Astrocyte (in vitro differentiated cells and primary cell): Measurements from ENCODE around the gene NMU. TPM values are rescaled to one million over a fixed set of nuclear protein-coding genes. Genes with fewer than 3 reads are reported as not detected.

Experiments
- DNase-seq: peaks from one replicate; pipeline ENCODE4 v3.0.0-alpha.2; 2010; ENCODE audit warnings: low read depth
- FAIRE-seq: peaks from 2 replicates; lab custom pipeline; 2011; peaks lifted over from hg19 to GRCh38; lab: Jason Lieb, UNC
- H2AFZ ChIP-seq: 2 replicates; pipeline ENCODE4 v1.6.0; 2012; ENCODE audit warnings: low read depth, low read length, inconsistent platforms
- H3K27ac ChIP-seq: 2 replicates; pipeline ENCODE4 v1.5.1; 2011; ENCODE audit warnings: low read depth, low read length, inconsistent platforms
- H3K27me3 ChIP-seq: 2 replicates; pipeline ENCODE4 v1.6.0; 2011; ENCODE audit warnings: low read length, inconsistent platforms; ENCODE audit not compliant: insufficient read depth
- H3K36me3 ChIP-seq: 2 replicates; pipeline ENCODE4 v1.5.1; 2011; ENCODE audit warnings: low read length, inconsistent platforms; ENCODE audit not compliant: insufficient read depth
- H3K4me1 ChIP-seq: 2 replicates; pipeline ENCODE4 v1.5.1; 2011; ENCODE audit warnings: low read length, inconsistent platforms; ENCODE audit not compliant: insufficient read depth
- H3K4me2 ChIP-seq: 2 replicates; pipeline ENCODE4 v1.6.0; 2012; ENCODE audit warnings: low read length, inconsistent platforms
- H3K4me3 ChIP-seq: 2 replicates; pipeline ENCODE4 v1.5.1; 2011; ENCODE audit warnings: low read depth, mild to moderate bottlenecking, low read length, inconsistent platforms; ENCODE audit not compliant: insufficient read depth
- H3K79me2 ChIP-seq: 2 replicates; pipeline ENCODE4 v1.6.0; 2012; ENCODE audit warnings: mild to moderate bottlenecking, low read length, inconsistent platforms; ENCODE audit not compliant: insufficient read depth
- H3K9ac ChIP-seq: 2 replicates; pipeline ENCODE4 v1.6.0; 2012; ENCODE audit warnings: mild to moderate bottlenecking, low read length, inconsistent platforms
- H3K9me3 ChIP-seq: 2 replicates; pipeline ENCODE4 v1.5.1; 2012; ENCODE audit warnings: low read depth, mild to moderate bottlenecking, low read length, inconsistent platforms; ENCODE audit not compliant: insufficient read depth
- H4K20me1 ChIP-seq: 2 replicates; pipeline ENCODE4 v1.6.0; 2012; ENCODE audit warnings: low read length, inconsistent platforms; ENCODE audit not compliant: insufficient read depth
- H3K27ac Mint-ChIP-seq: one replicate; pipeline ENCODE4 v1.8.0; 2021; ENCODE audit warnings: mild to moderate bottlenecking, mixed read lengths; ENCODE audit not compliant: unreplicated experiment
- H3K27me3 Mint-ChIP-seq: one replicate; pipeline ENCODE4 v1.8.0; 2021; ENCODE audit warnings: low read depth, mixed read lengths; ENCODE audit not compliant: unreplicated experiment
- H3K36me3 Mint-ChIP-seq: one replicate; pipeline ENCODE4 v1.8.0; 2021; ENCODE audit warnings: low read depth, mixed read lengths; ENCODE audit not compliant: unreplicated experiment
- H3K4me1 Mint-ChIP-seq: one replicate; pipeline ENCODE4 v1.8.0; 2021; ENCODE audit warnings: low read depth, mixed read lengths; ENCODE audit not compliant: unreplicated experiment
- H3K4me3 Mint-ChIP-seq: one replicate; pipeline ENCODE4 v1.8.0; 2021; ENCODE audit warnings: mild to moderate bottlenecking, moderate library complexity, mixed read lengths; ENCODE audit not compliant: unreplicated experiment
- H3K9me3 Mint-ChIP-seq: one replicate; pipeline ENCODE4 v1.8.0; 2021; ENCODE audit warnings: mild to moderate bottlenecking, mixed read lengths; ENCODE audit not compliant: unreplicated experiment
- EZH2 ChIP-seq: IDR thresholded peaks from 2 replicates; pipeline ENCODE4 v1.6.1; 2012; ENCODE audit warnings: mild to moderate bottlenecking, low read length, inconsistent platforms; ENCODE audit not compliant: insufficient read depth
- total RNA-seq: library from RNA; stranded (reverse); gene quantifications from 2 replicates; pipeline ENCODE4 v1.2.1, GENCODE V29; 2021
- TF ChIP-seq, protein P1 (sequence below): IDR thresholded peaks from 2 replicates; pipeline ENCODE4 v1.5.1; 2011; ENCODE audit warnings: low read depth, mild to moderate bottlenecking, inconsistent platforms, low read length, moderate library complexity; ENCODE audit not compliant: insufficient read depth

Gene NMU
- total RNA-seq, 1 donor from 2014 or later, result 0.61 TPM

DNA sequence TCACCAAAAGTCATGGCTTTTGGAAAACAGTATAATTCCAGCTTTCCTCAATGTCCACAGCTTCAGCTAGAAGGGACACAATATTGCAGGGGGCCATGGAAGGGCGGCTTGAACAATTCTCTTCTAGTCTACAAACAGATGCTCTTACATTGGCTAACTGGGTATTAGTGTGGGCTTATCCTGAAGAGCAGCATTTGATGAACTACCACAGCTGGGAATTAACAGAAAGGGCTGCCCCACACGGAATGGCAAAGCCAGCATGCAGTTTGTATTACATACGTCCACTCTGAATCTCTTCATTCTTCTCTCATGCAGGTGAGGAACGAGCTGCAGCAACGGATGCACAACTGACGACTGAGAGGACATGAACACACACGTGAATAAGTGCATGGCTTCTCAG, 31.1 kb downstream of the NMU start:
- Histone ChIP-seq H3K9ac (no peak overlapping the region), H3K4me1 (no peaks in the 10 kb centered on the region), H3K27me3 (no peaks in the 10 kb centered on the region), H3K36me3 (no peaks in the 10 kb centered on the region), H3K9me3 (no peaks in the 10 kb centered on the region), H2AFZ (no peak overlapping the region), H3K4me2 (no peak overlapping the region), H3K79me2 (no peaks in the 10 kb centered on the region), H3K27ac (no peak overlapping the region), H4K20me1 (no peaks in the 10 kb centered on the region), H3K4me3 (no peak overlapping the region)
- Mint-ChIP-seq H3K36me3 (no peaks in the 10 kb centered on the region), H3K4me3 (no peak overlapping the region), H3K9me3 (no peaks in the 10 kb centered on the region), H3K4me1 (peaks cover 5% of the 10 kb centered on the region), H3K27me3 (no peaks in the 10 kb centered on the region), H3K27ac (no peak overlapping the region)
- no peak for FAIRE-seq
- no peak for TF ChIP-seq EZH2
- no peak for DNase-seq

GRCh38 chr4:55600640-55601039, 35.5 kb downstream of the NMU start:
- Histone ChIP-seq H3K9ac (no peak overlapping the region), H3K36me3 (no peaks in the 10 kb centered on the region), H3K79me2 (no peaks in the 10 kb centered on the region), H4K20me1 (no peaks in the 10 kb centered on the region), H3K27ac (no peak overlapping the region), H3K27me3 (no peaks in the 10 kb centered on the region), H3K9me3 (no peaks in the 10 kb centered on the region), H3K4me1 (no peaks in the 10 kb centered on the region), H2AFZ (no peak overlapping the region), H3K4me3 (no peak overlapping the region), H3K4me2 (no peak overlapping the region)
- H3K4me1 Mint-ChIP-seq, result no peaks in the 10 kb centered on the region
- H3K4me3 Mint-ChIP-seq, result no peak overlapping the region
- FAIRE-seq (no peak), DNase-seq (no peak)
- H3K9me3 Mint-ChIP-seq, result no peaks in the 10 kb centered on the region
- H3K36me3 Mint-ChIP-seq, result no peaks in the 10 kb centered on the region
- TF ChIP-seq, protein P1, sequence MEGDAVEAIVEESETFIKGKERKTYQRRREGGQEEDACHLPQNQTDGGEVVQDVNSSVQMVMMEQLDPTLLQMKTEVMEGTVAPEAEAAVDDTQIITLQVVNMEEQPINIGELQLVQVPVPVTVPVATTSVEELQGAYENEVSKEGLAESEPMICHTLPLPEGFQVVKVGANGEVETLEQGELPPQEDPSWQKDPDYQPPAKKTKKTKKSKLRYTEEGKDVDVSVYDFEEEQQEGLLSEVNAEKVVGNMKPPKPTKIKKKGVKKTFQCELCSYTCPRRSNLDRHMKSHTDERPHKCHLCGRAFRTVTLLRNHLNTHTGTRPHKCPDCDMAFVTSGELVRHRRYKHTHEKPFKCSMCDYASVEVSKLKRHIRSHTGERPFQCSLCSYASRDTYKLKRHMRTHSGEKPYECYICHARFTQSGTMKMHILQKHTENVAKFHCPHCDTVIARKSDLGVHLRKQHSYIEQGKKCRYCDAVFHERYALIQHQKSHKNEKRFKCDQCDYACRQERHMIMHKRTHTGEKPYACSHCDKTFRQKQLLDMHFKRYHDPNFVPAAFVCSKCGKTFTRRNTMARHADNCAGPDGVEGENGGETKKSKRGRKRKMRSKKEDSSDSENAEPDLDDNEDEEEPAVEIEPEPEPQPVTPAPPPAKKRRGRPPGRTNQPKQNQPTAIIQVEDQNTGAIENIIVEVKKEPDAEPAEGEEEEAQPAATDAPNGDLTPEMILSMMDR, result no peak
- no peak for TF ChIP-seq EZH2
- no peak overlapping the region for H3K27ac Mint-ChIP-seq
- H3K27me3 Mint-ChIP-seq, result no peaks in the 10 kb centered on the region

GRCh38 chr4:55598641-55599040, 37.5 kb downstream of the NMU start:
- Histone ChIP-seq H3K9me3 (no peaks in the 10 kb centered on the region), H3K4me1 (no peaks in the 10 kb centered on the region), H4K20me1 (no peaks in the 10 kb centered on the region), H3K79me2 (no peaks in the 10 kb centered on the region), H3K27me3 (no peaks in the 10 kb centered on the region), H3K27ac (no peak overlapping the region), H3K4me3 (no peak overlapping the region), H3K9ac (no peak overlapping the region), H3K36me3 (no peaks in the 10 kb centered on the region), H3K4me2 (no peak overlapping the region), H2AFZ (no peak overlapping the region)
- H3K27ac Mint-ChIP-seq, result no peak overlapping the region
- H3K36me3 Mint-ChIP-seq, result no peaks in the 10 kb centered on the region
- DNase-seq, result no peak
- H3K4me1 Mint-ChIP-seq, result no peaks in the 10 kb centered on the region
- no peaks in the 10 kb centered on the region for H3K27me3 Mint-ChIP-seq
- no peaks in the 10 kb centered on the region for H3K9me3 Mint-ChIP-seq
- TF ChIP-seq EZH2, result no peak
- TF ChIP-seq, protein P1, result no peak
- H3K4me3 Mint-ChIP-seq, result no peak overlapping the region
- no peak for FAIRE-seq
